Measurements from ENCODE around the gene TCEAL4. TPM values are rescaled to one million over a fixed set of nuclear protein-coding genes. Genes with fewer than 3 reads are reported as not detected.

Gene TCEAL4
- 134 TPM for total RNA-seq (ENCODE audit: insufficient read depth, low replicate concordance)

- DNase-seq (ENCODE audit: low spot score), result peak; percentile 59
These were observed at the start of gene TCEAL4 for GRCh38 chrX:103585411-103586313. TCEAL4 (plus strand) TSS chrX:103585515; CDS start chrX:103586676, 1,161 bp downstream.

DNA sequence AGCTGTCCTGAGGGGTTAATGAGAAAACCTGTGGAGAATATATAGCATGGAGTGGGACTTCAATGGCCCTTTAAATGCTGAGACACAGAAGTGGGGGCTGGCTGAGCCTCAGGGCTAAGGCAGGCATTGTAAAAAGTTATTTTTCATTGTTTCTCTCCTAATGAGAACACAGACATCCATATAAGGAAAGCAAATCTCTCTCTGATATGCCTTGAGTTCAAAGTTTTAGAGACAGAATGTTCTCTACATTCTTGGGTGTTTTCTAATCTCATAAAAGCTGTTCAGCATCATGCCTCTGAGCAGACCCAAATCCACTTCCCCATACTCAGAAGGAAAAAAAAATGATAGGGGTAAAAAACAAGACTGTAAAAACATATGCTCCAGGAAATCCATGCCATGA, 49.2 kb upstream of the TCEAL4 start:
- peak; percentile 72 for DNase-seq (ENCODE audit: low spot score)

GRCh38 chrX:103536732-103537131, 48.6 kb upstream of the TCEAL4 start:
- DNase-seq (ENCODE audit: low spot score), result no peak

DNA sequence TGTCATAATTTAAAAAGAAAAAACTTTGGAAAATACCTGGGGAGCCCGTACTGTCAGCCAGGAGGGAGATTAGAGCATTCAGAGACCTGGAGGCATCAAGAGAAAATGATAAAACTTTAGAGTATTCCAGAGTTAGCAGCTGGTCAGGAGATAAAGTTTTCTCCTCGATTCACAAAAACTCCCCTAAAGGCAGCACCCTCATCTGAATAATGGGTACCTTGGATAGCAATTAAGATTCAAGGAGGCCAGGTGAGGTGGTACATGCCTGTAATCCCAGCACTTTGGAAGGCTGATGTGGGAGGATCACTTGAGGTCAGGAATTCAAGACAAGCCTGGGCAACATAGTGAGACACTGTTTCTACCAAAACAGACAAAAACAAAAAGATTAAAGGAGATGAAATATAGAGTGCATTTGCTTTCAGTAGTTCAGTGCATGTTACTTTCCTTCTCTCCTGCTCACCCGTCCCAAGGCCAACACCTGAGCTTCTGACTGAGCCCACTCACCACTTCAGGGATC, 47.4 kb upstream of the TCEAL4 start:
- no peak for DNase-seq (ENCODE audit: low spot score)

GRCh38 chrX:103538728-103539127, 46.6 kb upstream of the TCEAL4 start:
- peak; percentile 48 for DNase-seq (ENCODE audit: low spot score)

- DNase-seq (ENCODE audit: low spot score), result no peak
These were observed 45.6 kb upstream of the TCEAL4 start for GRCh38 chrX:103539695-103540094.

- peak; percentile 51 for DNase-seq (ENCODE audit: low spot score)
These were observed 45.2 kb upstream of the TCEAL4 start for GRCh38 chrX:103540145-103540544.

GRCh38 chrX:103549916-103550315, 35.4 kb upstream of the TCEAL4 start:
- DNase-seq (ENCODE audit: low spot score), result no peak

GRCh38 chrX:103550415-103551051, 34.8 kb upstream of the TCEAL4 start:
- no peak for DNase-seq (ENCODE audit: low spot score)

DNA sequence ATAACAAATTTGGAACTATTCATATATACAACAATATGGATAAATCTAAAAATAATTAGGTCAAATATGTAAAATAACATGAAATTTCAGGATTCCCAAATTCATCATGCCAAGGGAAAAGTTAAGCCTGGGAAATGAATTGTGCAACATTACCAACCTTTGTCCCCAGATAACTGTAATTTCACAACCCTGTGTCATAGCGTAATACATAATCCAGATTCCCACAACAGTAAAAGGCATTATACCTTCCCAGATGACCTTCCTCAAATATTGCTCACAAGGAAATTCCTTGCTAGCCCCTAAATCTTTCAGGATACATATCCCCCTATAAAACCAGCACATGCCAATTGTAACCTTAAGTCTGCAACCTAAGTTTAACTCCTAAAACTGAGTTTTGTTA, 33.1 kb upstream of the TCEAL4 start:
- DNase-seq (ENCODE audit: low spot score), result no peak

DNA sequence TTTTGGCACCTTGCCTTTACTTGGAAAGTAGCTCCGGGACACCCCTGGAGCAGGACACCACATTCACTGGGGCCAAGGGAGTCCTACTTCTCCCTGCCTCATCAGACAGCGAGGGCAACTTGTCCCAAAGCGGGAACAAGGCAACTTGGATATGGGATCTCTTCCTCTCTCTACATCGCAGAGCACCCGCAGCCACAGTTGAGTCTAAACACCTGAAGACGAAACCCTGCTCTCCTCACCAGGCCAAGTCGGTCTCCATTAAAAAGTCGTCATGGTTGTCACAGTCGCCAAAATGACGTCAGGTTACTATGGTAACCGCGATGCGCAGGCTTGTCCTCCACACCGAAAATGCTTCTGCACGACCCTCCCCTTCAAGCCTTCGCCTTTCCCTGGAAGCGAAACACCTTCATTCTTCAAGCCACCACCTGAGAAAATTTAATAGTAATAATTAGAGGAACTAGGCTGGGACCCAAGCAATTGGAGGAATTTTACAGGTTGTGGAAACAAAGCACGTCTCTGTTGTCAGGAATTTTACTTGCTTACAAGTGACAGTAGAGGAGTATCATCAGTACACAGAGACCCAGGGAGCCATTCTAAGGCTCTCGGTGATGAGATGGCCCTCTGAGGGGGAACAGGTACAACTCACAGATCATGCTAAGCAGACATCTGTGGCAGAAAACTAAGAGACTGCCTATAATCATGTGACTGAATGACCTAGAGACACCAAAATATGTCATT, 30.5 kb upstream of the TCEAL4 start:
- peak; percentile 62 for DNase-seq (ENCODE audit: low spot score)

DNA sequence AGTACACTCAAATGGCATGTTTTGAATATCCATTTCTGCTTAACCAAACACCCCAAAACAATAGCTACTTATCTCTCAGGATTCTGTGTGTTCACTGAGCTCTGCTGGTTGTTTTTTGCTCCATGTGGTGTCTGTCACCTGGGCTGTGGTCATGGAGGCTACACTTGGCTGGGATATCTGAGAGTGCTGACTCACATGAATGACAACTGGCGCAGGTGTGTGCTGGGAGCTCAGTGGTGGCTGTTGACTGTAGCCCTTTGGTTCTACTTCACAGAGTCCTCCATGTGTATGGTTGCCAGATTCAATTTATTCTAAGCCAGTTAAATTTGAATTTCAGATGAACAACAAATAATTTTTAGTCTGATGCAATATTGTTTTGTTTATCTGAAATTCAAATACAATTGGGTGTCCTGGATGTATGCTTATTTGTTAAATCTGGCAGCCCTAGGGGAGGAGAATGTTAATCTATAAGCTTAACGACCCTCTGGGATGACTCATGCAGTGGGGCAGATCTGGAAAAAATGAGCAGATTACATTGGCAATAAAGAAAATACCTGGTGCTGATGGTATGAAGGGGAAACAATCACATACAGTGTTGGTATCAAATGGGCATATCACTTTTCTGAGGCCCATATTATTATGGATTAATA, 28.2 kb upstream of the TCEAL4 start:
- no peak for DNase-seq (ENCODE audit: low spot score)

DNA sequence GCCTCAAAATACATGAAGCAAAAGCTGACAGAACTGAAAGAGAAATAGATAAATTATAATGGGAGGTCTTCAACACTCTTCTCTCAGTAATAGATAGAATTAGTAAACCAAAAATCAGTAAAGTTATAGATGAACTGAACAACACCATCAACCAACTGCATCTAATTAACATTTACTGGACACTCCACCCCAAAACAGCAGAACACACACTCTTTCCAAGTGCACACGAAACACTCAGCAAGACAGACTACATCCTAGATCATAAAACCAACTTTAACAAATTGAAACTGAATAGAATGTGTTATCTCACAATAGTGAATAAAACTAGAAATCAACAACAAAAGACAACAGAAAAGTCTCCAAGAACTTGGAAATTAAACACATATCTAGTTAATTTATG, 25.1 kb upstream of the TCEAL4 start:
- DNase-seq (ENCODE audit: low spot score), result no peak

DNA sequence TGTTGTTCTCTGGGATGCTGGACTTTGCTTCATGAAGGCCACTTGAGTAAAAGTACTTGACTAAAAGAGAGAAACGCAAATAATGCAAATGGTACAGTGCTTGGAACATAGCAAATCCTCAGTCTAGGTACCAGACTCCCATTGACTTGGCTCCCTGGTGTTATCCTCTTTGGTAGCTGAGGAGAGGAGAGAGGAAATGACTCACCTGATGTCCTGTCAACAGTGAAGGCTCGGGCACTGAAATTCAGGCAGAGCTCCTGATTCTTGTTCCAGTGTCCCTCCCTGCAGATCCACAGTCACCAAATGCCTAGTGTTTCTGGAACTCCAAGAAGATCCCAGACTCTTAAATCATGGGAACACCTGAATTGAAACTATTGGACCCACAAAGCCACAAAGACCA, 22.5 kb upstream of the TCEAL4 start:
- no peak for DNase-seq (ENCODE audit: low spot score)

- no peak for DNase-seq (ENCODE audit: low spot score)
These were observed 20.1 kb upstream of the TCEAL4 start for GRCh38 chrX:103565197-103565596.

DNA sequence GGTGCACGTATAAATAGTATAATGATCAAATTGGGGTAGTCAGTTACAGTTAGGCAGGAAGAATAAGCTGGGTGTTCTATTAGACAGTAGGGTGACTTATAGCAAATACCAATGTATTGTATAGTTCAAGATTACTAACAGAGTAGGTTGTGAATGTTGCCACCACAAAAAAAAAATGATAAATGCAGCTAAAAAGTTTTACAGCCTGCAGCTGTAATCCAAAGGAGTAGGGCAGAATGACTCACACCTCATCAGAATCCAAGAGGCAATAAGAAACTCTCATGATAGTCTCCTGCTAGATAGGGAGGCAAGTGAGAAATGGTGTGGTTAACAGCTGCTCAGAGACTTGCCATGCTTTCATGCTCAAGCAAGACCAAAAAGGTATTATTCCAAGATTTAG, 19.6 kb upstream of the TCEAL4 start:
- DNase-seq (ENCODE audit: low spot score), result peak; percentile 12

DNA sequence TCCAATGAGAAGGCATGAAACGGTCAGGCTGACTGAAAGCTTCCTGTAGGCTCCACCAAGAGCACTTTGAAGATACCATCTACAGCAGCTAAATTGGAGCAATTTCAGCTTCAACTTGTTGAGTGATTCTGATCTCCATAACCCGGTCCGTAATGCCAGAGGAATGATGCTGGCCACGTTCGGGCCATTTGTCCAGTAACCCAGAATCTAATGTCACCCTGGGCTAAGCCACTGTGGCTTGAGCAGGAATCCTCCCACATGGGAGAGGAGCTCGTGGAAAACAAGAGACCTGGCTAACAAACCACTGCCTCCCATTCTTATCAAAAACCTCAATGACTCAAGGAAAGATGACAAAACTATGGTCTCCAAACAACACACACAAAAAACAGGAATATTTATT, 14.2 kb upstream of the TCEAL4 start:
- DNase-seq (ENCODE audit: low spot score), result no peak

- DNase-seq (ENCODE audit: low spot score), result no peak
These were observed 13.6 kb upstream of the TCEAL4 start for GRCh38 chrX:103571726-103572125.

DNA sequence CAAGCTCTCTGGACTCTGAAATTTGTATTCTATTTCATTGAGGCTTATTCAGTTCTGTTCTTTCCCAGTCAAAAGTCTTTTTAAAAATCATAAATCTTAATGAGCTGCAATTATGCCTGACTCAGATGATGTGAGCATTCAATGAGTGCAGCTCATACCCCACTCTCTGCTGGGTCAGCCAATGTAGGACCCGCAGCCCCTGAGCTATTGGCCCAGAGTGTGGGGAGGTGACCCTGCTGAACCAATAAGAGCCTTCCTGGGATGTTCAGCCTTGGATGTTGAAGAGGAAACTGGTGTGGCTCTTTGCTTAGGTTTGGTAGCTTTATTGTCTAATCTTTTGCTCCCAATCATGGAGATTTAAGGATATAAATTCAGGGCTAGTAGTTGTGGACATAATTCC, 12.1 kb upstream of the TCEAL4 start:
- no peak for DNase-seq (ENCODE audit: low spot score)

- no peak for DNase-seq (ENCODE audit: low spot score)
These were observed 719 bp upstream of the TCEAL4 start for GRCh38 chrX:103584596-103584995.

- DNase-seq (ENCODE audit: low spot score), result peak; percentile 16
These were observed 965 bp downstream of the TCEAL4 start for GRCh38 chrX:103586314-103586646.

GRCh38 chrX:103586659-103587058, 1.3 kb downstream of the TCEAL4 start:
- no peak for DNase-seq (ENCODE audit: low spot score)
